ENCODE data around the gene SYNPO2. TPM values are rescaled to one million over a fixed set of nuclear protein-coding genes. Genes with fewer than 3 reads are reported as not detected.

The SYNPO2 gene
- total and polyA plus RNA-seq, 2 of the 8 experiments (the other 6 are each of a cell fraction or from before 2014, with no cell fraction given), result 0.50 to 4.2 TPM

- TF ChIP-seq, protein P1, sequence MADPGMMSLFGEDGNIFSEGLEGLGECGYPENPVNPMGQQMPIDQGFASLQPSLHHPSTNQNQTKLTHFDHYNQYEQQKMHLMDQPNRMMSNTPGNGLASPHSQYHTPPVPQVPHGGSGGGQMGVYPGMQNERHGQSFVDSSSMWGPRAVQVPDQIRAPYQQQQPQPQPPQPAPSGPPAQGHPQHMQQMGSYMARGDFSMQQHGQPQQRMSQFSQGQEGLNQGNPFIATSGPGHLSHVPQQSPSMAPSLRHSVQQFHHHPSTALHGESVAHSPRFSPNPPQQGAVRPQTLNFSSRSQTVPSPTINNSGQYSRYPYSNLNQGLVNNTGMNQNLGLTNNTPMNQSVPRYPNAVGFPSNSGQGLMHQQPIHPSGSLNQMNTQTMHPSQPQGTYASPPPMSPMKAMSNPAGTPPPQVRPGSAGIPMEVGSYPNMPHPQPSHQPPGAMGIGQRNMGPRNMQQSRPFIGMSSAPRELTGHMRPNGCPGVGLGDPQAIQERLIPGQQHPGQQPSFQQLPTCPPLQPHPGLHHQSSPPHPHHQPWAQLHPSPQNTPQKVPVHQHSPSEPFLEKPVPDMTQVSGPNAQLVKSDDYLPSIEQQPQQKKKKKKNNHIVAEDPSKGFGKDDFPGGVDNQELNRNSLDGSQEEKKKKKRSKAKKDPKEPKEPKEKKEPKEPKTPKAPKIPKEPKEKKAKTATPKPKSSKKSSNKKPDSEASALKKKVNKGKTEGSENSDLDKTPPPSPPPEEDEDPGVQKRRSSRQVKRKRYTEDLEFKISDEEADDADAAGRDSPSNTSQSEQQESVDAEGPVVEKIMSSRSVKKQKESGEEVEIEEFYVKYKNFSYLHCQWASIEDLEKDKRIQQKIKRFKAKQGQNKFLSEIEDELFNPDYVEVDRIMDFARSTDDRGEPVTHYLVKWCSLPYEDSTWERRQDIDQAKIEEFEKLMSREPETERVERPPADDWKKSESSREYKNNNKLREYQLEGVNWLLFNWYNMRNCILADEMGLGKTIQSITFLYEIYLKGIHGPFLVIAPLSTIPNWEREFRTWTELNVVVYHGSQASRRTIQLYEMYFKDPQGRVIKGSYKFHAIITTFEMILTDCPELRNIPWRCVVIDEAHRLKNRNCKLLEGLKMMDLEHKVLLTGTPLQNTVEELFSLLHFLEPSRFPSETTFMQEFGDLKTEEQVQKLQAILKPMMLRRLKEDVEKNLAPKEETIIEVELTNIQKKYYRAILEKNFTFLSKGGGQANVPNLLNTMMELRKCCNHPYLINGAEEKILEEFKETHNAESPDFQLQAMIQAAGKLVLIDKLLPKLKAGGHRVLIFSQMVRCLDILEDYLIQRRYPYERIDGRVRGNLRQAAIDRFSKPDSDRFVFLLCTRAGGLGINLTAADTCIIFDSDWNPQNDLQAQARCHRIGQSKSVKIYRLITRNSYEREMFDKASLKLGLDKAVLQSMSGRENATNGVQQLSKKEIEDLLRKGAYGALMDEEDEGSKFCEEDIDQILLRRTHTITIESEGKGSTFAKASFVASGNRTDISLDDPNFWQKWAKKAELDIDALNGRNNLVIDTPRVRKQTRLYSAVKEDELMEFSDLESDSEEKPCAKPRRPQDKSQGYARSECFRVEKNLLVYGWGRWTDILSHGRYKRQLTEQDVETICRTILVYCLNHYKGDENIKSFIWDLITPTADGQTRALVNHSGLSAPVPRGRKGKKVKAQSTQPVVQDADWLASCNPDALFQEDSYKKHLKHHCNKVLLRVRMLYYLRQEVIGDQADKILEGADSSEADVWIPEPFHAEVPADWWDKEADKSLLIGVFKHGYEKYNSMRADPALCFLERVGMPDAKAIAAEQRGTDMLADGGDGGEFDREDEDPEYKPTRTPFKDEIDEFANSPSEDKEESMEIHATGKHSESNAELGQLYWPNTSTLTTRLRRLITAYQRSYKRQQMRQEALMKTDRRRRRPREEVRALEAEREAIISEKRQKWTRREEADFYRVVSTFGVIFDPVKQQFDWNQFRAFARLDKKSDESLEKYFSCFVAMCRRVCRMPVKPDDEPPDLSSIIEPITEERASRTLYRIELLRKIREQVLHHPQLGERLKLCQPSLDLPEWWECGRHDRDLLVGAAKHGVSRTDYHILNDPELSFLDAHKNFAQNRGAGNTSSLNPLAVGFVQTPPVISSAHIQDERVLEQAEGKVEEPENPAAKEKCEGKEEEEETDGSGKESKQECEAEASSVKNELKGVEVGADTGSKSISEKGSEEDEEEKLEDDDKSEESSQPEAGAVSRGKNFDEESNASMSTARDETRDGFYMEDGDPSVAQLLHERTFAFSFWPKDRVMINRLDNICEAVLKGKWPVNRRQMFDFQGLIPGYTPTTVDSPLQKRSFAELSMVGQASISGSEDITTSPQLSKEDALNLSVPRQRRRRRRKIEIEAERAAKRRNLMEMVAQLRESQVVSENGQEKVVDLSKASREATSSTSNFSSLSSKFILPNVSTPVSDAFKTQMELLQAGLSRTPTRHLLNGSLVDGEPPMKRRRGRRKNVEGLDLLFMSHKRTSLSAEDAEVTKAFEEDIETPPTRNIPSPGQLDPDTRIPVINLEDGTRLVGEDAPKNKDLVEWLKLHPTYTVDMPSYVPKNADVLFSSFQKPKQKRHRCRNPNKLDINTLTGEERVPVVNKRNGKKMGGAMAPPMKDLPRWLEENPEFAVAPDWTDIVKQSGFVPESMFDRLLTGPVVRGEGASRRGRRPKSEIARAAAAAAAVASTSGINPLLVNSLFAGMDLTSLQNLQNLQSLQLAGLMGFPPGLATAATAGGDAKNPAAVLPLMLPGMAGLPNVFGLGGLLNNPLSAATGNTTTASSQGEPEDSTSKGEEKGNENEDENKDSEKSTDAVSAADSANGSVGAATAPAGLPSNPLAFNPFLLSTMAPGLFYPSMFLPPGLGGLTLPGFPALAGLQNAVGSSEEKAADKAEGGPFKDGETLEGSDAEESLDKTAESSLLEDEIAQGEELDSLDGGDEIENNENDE (IDR thresholded peaks at IDR 0.05; ENCODE audit: insufficient replicate concordance, low read length), result peak; percentile 95
- TF ChIP-seq SP2 (IDR thresholded peaks at IDR 0.05; ENCODE audit: low read length) (no peak), CTBP2 (IDR thresholded peaks at IDR 0.05; ENCODE audit: borderline replicate concordance, insufficient read depth, insufficient read length, low read length) (no peak), SIRT6 (IDR thresholded peaks at IDR 0.05; ENCODE audit: low read length) (no peak), YY1 (IDR thresholded peaks at IDR 0.05; ENCODE audit: low read depth, low read length) (peak; percentile 50; the same call in 1 of the 2 replicates), RFX5 (IDR thresholded peaks at IDR 0.05; ENCODE audit: borderline replicate concordance, low read depth, low read length) (no peak), TBP (IDR thresholded peaks at IDR 0.05; ENCODE audit: low read depth, low read length) (no peak), CBX5 (IDR thresholded peaks at IDR 0.05; ENCODE audit: low read depth, low read length) (no peak), TAF1 (IDR thresholded peaks at IDR 0.05; ENCODE audit: low read depth, low read length) (no peak)
- TF ChIP-seq, protein P2, sequence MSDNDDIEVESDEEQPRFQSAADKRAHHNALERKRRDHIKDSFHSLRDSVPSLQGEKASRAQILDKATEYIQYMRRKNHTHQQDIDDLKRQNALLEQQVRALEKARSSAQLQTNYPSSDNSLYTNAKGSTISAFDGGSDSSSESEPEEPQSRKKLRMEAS (IDR thresholded peaks at IDR 0.05), result no peak
- TF ChIP-seq, protein P3, sequence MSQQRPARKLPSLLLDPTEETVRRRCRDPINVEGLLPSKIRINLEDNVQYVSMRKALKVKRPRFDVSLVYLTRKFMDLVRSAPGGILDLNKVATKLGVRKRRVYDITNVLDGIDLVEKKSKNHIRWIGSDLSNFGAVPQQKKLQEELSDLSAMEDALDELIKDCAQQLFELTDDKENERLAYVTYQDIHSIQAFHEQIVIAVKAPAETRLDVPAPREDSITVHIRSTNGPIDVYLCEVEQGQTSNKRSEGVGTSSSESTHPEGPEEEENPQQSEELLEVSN (IDR thresholded peaks at IDR 0.05), result no peak
Observed at GRCh38 chr4:118849867-118850487, 38.7 kb upstream of the SYNPO2 start (continued).

Data from H1 (cell line).